GM13976 (cell line): Measurements from ENCODE around the gene NR4A3.

Experiments used
- DNase-seq: peaks from one replicate; pipeline ENCODE4 v3.0.0; 2012; ENCODE audit warnings: low spot score
- CTCF ChIP-seq: IDR thresholded peaks from 2 replicates; pipeline ENCODE4 v1.5.1; 2012; ENCODE audit warnings: borderline replicate concordance, mild to moderate bottlenecking; ENCODE audit not compliant: insufficient read depth; ENCODE audit errors: extremely low read depth, missing control alignments, control extremely low read depth
- in situ Hi-C: fragments of 300-500 bp; cut with MboI; formaldehyde crosslinking; loops from one replicate; pipeline ENCODE4 v1.12.0; 2022; ENCODE audit warnings: low sequenced_read_pairs, mixed read lengths, inconsistent platforms; ENCODE audit not compliant: unreplicated experiment

NR4A3 gene

GRCh38 chr9:99783799-99784198, 37.9 kb upstream of the NR4A3 start:
- no peak for TF ChIP-seq CTCF
- no peak for DNase-seq
- in situ Hi-C loops: no loop called here

- TF ChIP-seq CTCF: no peak
- no peak for DNase-seq
- in situ Hi-C loops: no loop called here
Observed at GRCh38 chr9:99785010-99785590, 36.6 kb upstream of the NR4A3 start.

- in situ Hi-C loops: no loop called here
- DNase-seq: no peak
- no peak for TF ChIP-seq CTCF
Observed at GRCh38 chr9:99787556-99787955, 34.1 kb upstream of the NR4A3 start.

GRCh38 chr9:99793528-99793927, 28.2 kb upstream of the NR4A3 start:
- no peak for DNase-seq
- no peak for TF ChIP-seq CTCF
- in situ Hi-C loops: no loop called here

GRCh38 chr9:99796231-99796630, 25.5 kb upstream of the NR4A3 start:
- TF ChIP-seq CTCF: no peak
- no peak for DNase-seq
- in situ Hi-C loops: no loop called here

GRCh38 chr9:99801775-99802174, 19.9 kb upstream of the NR4A3 start:
- TF ChIP-seq CTCF: no peak
- DNase-seq: no peak
- in situ Hi-C loops: loop anchor here (25.0 kb wide), 2 partner anchors 411 to 614 kb away; no protein-coding TSS in a partner anchor
